PC-3 (cell line): ENCODE data around the gene ELP5.

ENCODE experiments used
- EZH2phosphoT487 ChIP-seq: fragments of 300-600 bp; sonication (generic); IDR thresholded peaks from 2 replicates; pipeline ENCODE4 v1.6.1; 2018; ENCODE audit warnings: mild to moderate bottlenecking, antibody characterized with exemption, low read length, borderline replicate concordance
- TF ChIP-seq, protein P1 (sequence below): fragments of 300-600 bp; sonication (generic); conservative IDR thresholded peaks from 2 replicates; pipeline ENCODE4 v1.5.1; 2017; ENCODE audit warnings: antibody characterized with exemption, low read depth, mild to moderate bottlenecking, low read length

DNA sequence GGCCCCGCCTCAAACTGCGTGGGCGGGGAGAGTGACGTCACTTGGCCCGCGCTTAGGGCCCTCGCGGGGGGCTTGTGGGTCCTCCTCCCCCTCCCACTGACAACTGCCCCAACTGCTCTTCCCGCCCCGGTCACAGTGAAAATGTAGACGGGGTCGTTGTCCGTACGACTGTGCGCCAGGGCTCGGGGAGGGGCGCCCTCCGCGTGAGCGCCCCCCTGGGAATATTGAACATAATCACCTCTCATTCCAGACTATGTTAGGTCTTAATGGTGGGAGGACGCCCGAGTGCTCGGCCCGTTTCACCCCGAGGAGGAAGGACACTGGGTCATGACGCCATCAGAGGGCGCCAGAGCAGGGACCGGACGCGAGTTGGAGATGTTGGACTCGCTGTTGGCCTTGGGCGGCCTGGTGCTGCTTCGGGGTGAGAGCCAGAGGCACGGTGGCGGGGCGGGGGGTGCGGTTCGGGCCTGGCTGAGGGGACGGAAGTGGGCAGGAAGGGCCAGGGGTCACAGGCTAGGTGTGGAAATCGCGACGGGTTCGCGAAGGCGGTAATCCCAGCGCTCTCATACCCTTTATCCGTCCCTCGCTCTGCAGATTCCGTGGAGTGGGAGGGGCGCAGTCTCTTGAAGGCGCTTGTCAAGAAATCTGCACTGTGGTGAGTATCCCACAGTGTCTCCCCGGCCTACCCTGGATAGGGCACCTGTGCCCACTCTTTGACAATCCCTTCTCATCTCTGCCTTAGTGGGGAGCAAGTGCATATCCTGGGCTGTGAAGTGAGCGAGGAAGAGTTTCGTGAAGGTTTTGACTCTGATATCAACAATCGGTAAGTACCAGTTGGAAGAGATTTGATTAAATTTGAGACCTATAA, at the start of gene ELP5:
- TF ChIP-seq, protein P1, sequence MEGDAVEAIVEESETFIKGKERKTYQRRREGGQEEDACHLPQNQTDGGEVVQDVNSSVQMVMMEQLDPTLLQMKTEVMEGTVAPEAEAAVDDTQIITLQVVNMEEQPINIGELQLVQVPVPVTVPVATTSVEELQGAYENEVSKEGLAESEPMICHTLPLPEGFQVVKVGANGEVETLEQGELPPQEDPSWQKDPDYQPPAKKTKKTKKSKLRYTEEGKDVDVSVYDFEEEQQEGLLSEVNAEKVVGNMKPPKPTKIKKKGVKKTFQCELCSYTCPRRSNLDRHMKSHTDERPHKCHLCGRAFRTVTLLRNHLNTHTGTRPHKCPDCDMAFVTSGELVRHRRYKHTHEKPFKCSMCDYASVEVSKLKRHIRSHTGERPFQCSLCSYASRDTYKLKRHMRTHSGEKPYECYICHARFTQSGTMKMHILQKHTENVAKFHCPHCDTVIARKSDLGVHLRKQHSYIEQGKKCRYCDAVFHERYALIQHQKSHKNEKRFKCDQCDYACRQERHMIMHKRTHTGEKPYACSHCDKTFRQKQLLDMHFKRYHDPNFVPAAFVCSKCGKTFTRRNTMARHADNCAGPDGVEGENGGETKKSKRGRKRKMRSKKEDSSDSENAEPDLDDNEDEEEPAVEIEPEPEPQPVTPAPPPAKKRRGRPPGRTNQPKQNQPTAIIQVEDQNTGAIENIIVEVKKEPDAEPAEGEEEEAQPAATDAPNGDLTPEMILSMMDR: peak; percentile 43; the same call in 1 of the 2 replicates
- no peak for TF ChIP-seq EZH2phosphoT487
